HG02885 (cell line): Measurements from ENCODE around the gene KIAA0232.
"Not testable (repeated sequence)": the region's sequence is repeated elsewhere in the genome, so short reads cannot be mapped to it uniquely, and the experiment has no call there.

ENCODE experiments used
- ATAC-seq: cut with Tn5 transposase; IDR thresholded peaks from one replicate; pipeline ENCODE4 v1.9.1; 2021; ENCODE audit warnings: mild to moderate bottlenecking; ENCODE audit not compliant: unreplicated experiment, poor library complexity

Gene KIAA0232

GRCh38 chr4:6773616-6774540 is 8.6 kb upstream of the KIAA0232 start:
- ATAC-seq, result no peak

- ATAC-seq, result no peak
Measured at GRCh38 chr4:6775746-6776145, 6.8 kb upstream of the KIAA0232 start.

- ATAC-seq, result no peak
Measured at GRCh38 chr4:6776920-6777635, 5.4 kb upstream of the KIAA0232 start.

GRCh38 chr4:6777636-6778281 is 4.8 kb upstream of the KIAA0232 start:
- no peak for ATAC-seq

GRCh38 chr4:6778435-6778834 is 4.1 kb upstream of the KIAA0232 start:
- ATAC-seq, result no peak

- no peak for ATAC-seq
Measured at GRCh38 chr4:6779667-6780565, 2.6 kb upstream of the KIAA0232 start.

GRCh38 chr4:6781113-6781512 is 1.4 kb upstream of the KIAA0232 start:
- no peak for ATAC-seq

GRCh38 chr4:6781561-6781960 is 966 bp upstream of the KIAA0232 start:
- no peak for ATAC-seq

GRCh38 chr4:6782846-6783110 is 251 bp downstream of the KIAA0232 start:
- no peak for ATAC-seq

- ATAC-seq, result peak; percentile 74
Measured at GRCh38 chr4:6783111-6783981, 819 bp downstream of the KIAA0232 start.

- ATAC-seq, result no peak
Measured at GRCh38 chr4:6785572-6785925, 3.0 kb downstream of the KIAA0232 start.

GRCh38 chr4:6788123-6788522 is 5.6 kb downstream of the KIAA0232 start:
- no peak for ATAC-seq

GRCh38 chr4:6791245-6791644 is 8.7 kb downstream of the KIAA0232 start:
- ATAC-seq, result not testable (repeated sequence)

GRCh38 chr4:6791796-6792195 is 9.3 kb downstream of the KIAA0232 start:
- ATAC-seq, result not testable (repeated sequence)

GRCh38 chr4:6794189-6794588 is 11.7 kb downstream of the KIAA0232 start:
- no peak for ATAC-seq

GRCh38 chr4:6795821-6796220 is 13.3 kb downstream of the KIAA0232 start:
- ATAC-seq, result no peak

GRCh38 chr4:6797368-6797767 is 14.8 kb downstream of the KIAA0232 start:
- ATAC-seq, result not testable (repeated sequence)

GRCh38 chr4:6799091-6799490 is 16.6 kb downstream of the KIAA0232 start:
- ATAC-seq, result no peak

- no peak for ATAC-seq
Measured at GRCh38 chr4:6802025-6802424, 19.5 kb downstream of the KIAA0232 start.
